Umbilical cord (tissue), 2 donors: Measurements from ENCODE around the gene TOR3A. TPM values are rescaled to one million over a fixed set of nuclear protein-coding genes. Genes with fewer than 3 reads are reported as not detected.
A peak's percentile ranks its signal among the peaks of the same experiment; 100 is the strongest.

Source experiments
- DNase-seq: peaks from one replicate; pipeline ENCODE4 v3.0.0-alpha.2; 2015; ENCODE audit warnings: low spot score
- total RNA-seq: library from RNA; depleted of rRNA; stranded (reverse); fragments of >200 nt; gene quantifications from one replicate; pipeline ENCODE4 v1.2.3, GENCODE V29; 2014; ENCODE audit warnings: low replicate concordance; ENCODE audit not compliant: insufficient read depth

Gene TOR3A
- total RNA-seq, 1 donor from 2014 or later, result 7.7 TPM

GRCh38 chr1:179061360-179062282 is 20.2 kb upstream of the TOR3A start:
- no peak for DNase-seq

GRCh38 chr1:179066471-179066870 is 15.4 kb upstream of the TOR3A start:
- DNase-seq, result no peak

- DNase-seq, result no peak
These were observed 4.5 kb upstream of the TOR3A start for GRCh38 chr1:179077396-179077795.

GRCh38 chr1:179079113-179079761 is 2.6 kb upstream of the TOR3A start:
- peak; percentile 83 for DNase-seq

- DNase-seq, result no peak
These were observed 794 bp upstream of the TOR3A start for GRCh38 chr1:179080866-179081686.

- DNase-seq, result peak; percentile 19
These were observed 596 bp downstream of the TOR3A start for GRCh38 chr1:179082333-179082998.

GRCh38 chr1:179082999-179083335 is 1.1 kb downstream of the TOR3A start:
- DNase-seq, result peak; percentile 8

- DNase-seq, result no peak
These were observed 1.7 kb downstream of the TOR3A start for GRCh38 chr1:179083533-179083932.

GRCh38 chr1:179087665-179088064 is 5.8 kb downstream of the TOR3A start:
- DNase-seq, result no peak

- DNase-seq, result no peak
These were observed 8.1 kb downstream of the TOR3A start for GRCh38 chr1:179089827-179090482.

- DNase-seq, result no peak
These were observed 8.7 kb downstream of the TOR3A start for GRCh38 chr1:179090522-179090921.

GRCh38 chr1:179090923-179091322 is 9.1 kb downstream of the TOR3A start:
- no peak for DNase-seq

GRCh38 chr1:179091691-179092165 is 9.9 kb downstream of the TOR3A start:
- DNase-seq, result no peak

GRCh38 chr1:179092896-179093461 is 11.1 kb downstream of the TOR3A start:
- DNase-seq, result no peak

- DNase-seq, result no peak
These were observed 12.9 kb downstream of the TOR3A start for GRCh38 chr1:179094818-179095217.

- no peak for DNase-seq
These were observed 13.5 kb downstream of the TOR3A start for GRCh38 chr1:179095377-179095776.

- no peak for DNase-seq
These were observed 14.1 kb downstream of the TOR3A start for GRCh38 chr1:179095924-179096323.

- DNase-seq, result no peak
These were observed 18.0 kb downstream of the TOR3A start for GRCh38 chr1:179099891-179100290.

- DNase-seq, result no peak
These were observed 19.7 kb downstream of the TOR3A start for GRCh38 chr1:179101566-179101965.

GRCh38 chr1:179103999-179104398 is 22.1 kb downstream of the TOR3A start:
- no peak for DNase-seq
